ENCODE results near the gene KCNIP4. TPM values are rescaled to one million over a fixed set of nuclear protein-coding genes. Genes with fewer than 3 reads are reported as not detected.

The KCNIP4 gene
- total and polyA plus RNA-seq, 12 donors: 0.44 to 4.1 (median 1.6) TPM

- Histone ChIP-seq H3K4me3 (no peak overlapping the region), H3K36me3 (replicated peaks in 1 of 2) (no peaks in the 10 kb centered on the region), H3K27ac (no peak overlapping the region), H3K27me3 (no peaks in the 10 kb centered on the region), H3K9me3 (replicated peaks in 1 of 3) (no peaks in the 10 kb centered on the region), H3K4me1 (replicated peaks in 1 of 2) (no peaks in the 10 kb centered on the region)
- intact Hi-C loops (cut with DNase I): no loop called here
- TF ChIP-seq CTCF (IDR thresholded peaks at IDR 0.05) (no peak), POLR2A (IDR thresholded peaks at IDR 0.05) (no peak)
- DNase-seq: no peak
Observed at GRCh38 chr4:21211846-21212245, 736.7 kb downstream of the KCNIP4 start.

GRCh38 chr4:21209860-21210259 is 738.7 kb downstream of the KCNIP4 start:
- Histone ChIP-seq H3K9me3 (replicated peaks in 1 of 3) (no peaks in the 10 kb centered on the region), H3K4me1 (replicated peaks in 1 of 2) (no peaks in the 10 kb centered on the region), H3K4me3 (no peak overlapping the region), H3K27ac (no peak overlapping the region), H3K27me3 (no peaks in the 10 kb centered on the region), H3K36me3 (replicated peaks in 1 of 2) (no peaks in the 10 kb centered on the region)
- TF ChIP-seq CTCF (IDR thresholded peaks at IDR 0.05) (no peak), POLR2A (IDR thresholded peaks at IDR 0.05) (no peak)
- no peak for DNase-seq
- intact Hi-C loops (cut with DNase I): no loop called here
- WGBS, 4 donors: 18 to 27% (median 21%) methylated on average over 2 of the region's 2 CpGs

- no peak overlapping the region for H3K27ac ChIP-seq
- no peak for TF ChIP-seq CTCF (IDR thresholded peaks at IDR 0.05)
- no peak for TF ChIP-seq POLR2A (IDR thresholded peaks at IDR 0.05)
- H3K9me3 ChIP-seq (replicated peaks in 1 of 3): no peaks in the 10 kb centered on the region
- no peak overlapping the region for H3K4me3 ChIP-seq
- intact Hi-C loops (cut with DNase I): no loop called here
- DNase-seq: peak in 1 of 7 donors; percentile 3
- H3K4me1 ChIP-seq (replicated peaks in 1 of 2): no peaks in the 10 kb centered on the region
- WGBS, 4 donors: 15 to 23% (median 19%) methylated on average over 6 of the region's 6 CpGs
- no peaks in the 10 kb centered on the region for H3K36me3 ChIP-seq (replicated peaks in 1 of 2)
- H3K27me3 ChIP-seq: no peaks in the 10 kb centered on the region
Observed at GRCh38 chr4:21205821-21206531, 742.6 kb downstream of the KCNIP4 start.

GRCh38 chr4:21203416-21203815 is 745.2 kb downstream of the KCNIP4 start:
- intact Hi-C loops (cut with DNase I): no loop called here
- WGBS, 4 donors: 76 to 91% (median 85%) methylated on average over 1 of the region's 1 CpG
- TF ChIP-seq CTCF (IDR thresholded peaks at IDR 0.05) (no peak), POLR2A (IDR thresholded peaks at IDR 0.05) (no peak)

More at GRCh38 chr4:21203416-21203815, 745.2 kb downstream of the KCNIP4 start:
- Histone ChIP-seq H3K36me3 (replicated peaks in 1 of 2) (no peaks in the 10 kb centered on the region), H3K27ac (no peak overlapping the region), H3K4me1 (replicated peaks in 1 of 2) (no peaks in the 10 kb centered on the region), H3K9me3 (replicated peaks in 1 of 3) (no peaks in the 10 kb centered on the region), H3K4me3 (no peak overlapping the region), H3K27me3 (no peaks in the 10 kb centered on the region)
- DNase-seq: no peak
